IPS DF 4.7 (cell line): Measurements from ENCODE around the gene C6.
"Not testable (repeated sequence)": the region's sequence is repeated elsewhere in the genome, so short reads cannot be mapped to it uniquely, and the experiment has no call there.

Experiments
- DNase-seq: peaks from one replicate; pipeline ENCODE4 v3.0.0-alpha.2; 2013; ENCODE audit warnings: low spot score; ENCODE audit errors: extremely low read depth

Gene C6

GRCh38 chr5:41200506-41200905, 12.8 kb downstream of the C6 start:
- no peak for DNase-seq

- DNase-seq: no peak
These were observed 13.7 kb downstream of the C6 start for GRCh38 chr5:41199660-41200059.

GRCh38 chr5:41196197-41196596, 17.1 kb downstream of the C6 start:
- DNase-seq: no peak

GRCh38 chr5:41195228-41195627, 18.1 kb downstream of the C6 start:
- DNase-seq: no peak

GRCh38 chr5:41194339-41194738, 19.0 kb downstream of the C6 start:
- no peak for DNase-seq

GRCh38 chr5:41193456-41194205, 19.7 kb downstream of the C6 start:
- no peak for DNase-seq

- no peak for DNase-seq
These were observed 22.1 kb downstream of the C6 start for GRCh38 chr5:41191249-41191648.

GRCh38 chr5:41186143-41186542, 27.2 kb downstream of the C6 start:
- no peak for DNase-seq

- not testable (repeated sequence) for DNase-seq
These were observed 30.0 kb downstream of the C6 start for GRCh38 chr5:41183331-41183730.

GRCh38 chr5:41182666-41183065, 30.7 kb downstream of the C6 start:
- DNase-seq: no peak

GRCh38 chr5:41181691-41182564, 31.4 kb downstream of the C6 start:
- DNase-seq: no peak

- DNase-seq: no peak
These were observed 36.4 kb downstream of the C6 start for GRCh38 chr5:41176952-41177351.

- DNase-seq: no peak
These were observed 41.3 kb downstream of the C6 start for GRCh38 chr5:41172012-41172411.

GRCh38 chr5:41161271-41161670, 52.1 kb downstream of the C6 start:
- DNase-seq: no peak

- no peak for DNase-seq
These were observed 55.9 kb downstream of the C6 start for GRCh38 chr5:41157272-41157894.

- no peak for DNase-seq
These were observed 56.6 kb downstream of the C6 start for GRCh38 chr5:41156739-41157138.

GRCh38 chr5:41154491-41154890, 58.8 kb downstream of the C6 start:
- no peak for DNase-seq

- no peak for DNase-seq
These were observed 61.8 kb downstream of the C6 start for GRCh38 chr5:41151564-41151963.

- DNase-seq: no peak
These were observed 64.9 kb downstream of the C6 start for GRCh38 chr5:41148448-41148847.

- no peak for DNase-seq
These were observed 68.0 kb downstream of the C6 start for GRCh38 chr5:41145306-41145705.

GRCh38 chr5:41143131-41143901, 70.0 kb downstream of the C6 start:
- no peak for DNase-seq
